ENCODE measurements around the gene PRR15.

DNA sequence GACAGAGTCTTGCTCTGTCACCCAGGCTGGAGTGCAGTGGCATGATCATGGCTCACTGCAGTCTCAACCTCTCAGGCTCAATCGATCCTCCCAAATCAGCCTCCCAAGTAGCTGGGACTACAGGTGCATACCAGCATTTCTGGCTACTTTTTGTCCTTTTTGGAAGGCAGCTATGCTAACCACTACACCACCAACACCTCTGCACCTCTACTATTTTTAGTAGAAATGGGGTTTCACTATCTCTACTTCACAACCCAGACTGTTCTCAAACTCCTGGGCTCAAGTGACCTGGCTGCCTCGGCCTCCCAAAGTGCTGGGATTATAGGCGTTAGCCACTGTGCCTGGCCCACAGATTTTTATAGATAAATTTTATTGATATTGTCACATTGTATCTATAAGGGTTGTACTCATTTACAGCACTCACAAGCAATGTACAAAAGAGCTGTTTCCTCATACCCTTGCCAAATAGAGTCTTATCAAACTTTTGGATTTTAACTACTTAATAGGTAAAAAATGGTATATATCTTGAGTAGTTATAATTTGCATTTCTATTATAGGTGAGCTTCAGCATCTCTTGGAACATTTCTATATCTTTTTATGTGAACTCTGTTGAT is 23.7 kb downstream of the PRR15 start:
- TF ChIP-seq POLR2A (IDR thresholded peaks at IDR 0.05; ENCODE audit: low read depth, low read length) (no peak), RFX5 (IDR thresholded peaks at IDR 0.05; ENCODE audit: low read depth, low read length) (no peak), RAD21 (IDR thresholded peaks at IDR 0.05; ENCODE audit: low read length) (no peak)
- TF ChIP-seq, protein P1, sequence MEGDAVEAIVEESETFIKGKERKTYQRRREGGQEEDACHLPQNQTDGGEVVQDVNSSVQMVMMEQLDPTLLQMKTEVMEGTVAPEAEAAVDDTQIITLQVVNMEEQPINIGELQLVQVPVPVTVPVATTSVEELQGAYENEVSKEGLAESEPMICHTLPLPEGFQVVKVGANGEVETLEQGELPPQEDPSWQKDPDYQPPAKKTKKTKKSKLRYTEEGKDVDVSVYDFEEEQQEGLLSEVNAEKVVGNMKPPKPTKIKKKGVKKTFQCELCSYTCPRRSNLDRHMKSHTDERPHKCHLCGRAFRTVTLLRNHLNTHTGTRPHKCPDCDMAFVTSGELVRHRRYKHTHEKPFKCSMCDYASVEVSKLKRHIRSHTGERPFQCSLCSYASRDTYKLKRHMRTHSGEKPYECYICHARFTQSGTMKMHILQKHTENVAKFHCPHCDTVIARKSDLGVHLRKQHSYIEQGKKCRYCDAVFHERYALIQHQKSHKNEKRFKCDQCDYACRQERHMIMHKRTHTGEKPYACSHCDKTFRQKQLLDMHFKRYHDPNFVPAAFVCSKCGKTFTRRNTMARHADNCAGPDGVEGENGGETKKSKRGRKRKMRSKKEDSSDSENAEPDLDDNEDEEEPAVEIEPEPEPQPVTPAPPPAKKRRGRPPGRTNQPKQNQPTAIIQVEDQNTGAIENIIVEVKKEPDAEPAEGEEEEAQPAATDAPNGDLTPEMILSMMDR (conservative IDR thresholded peaks at IDR 0.05; ENCODE audit: low read depth, low read length), result no peak
